GM18870 (cell line): Measurements from ENCODE around the gene RPL19.

Experiments
- ATAC-seq: cut with Tn5 transposase; IDR thresholded peaks from one replicate; pipeline ENCODE4 v1.9.1; 2021; ENCODE audit warnings: moderate library complexity; ENCODE audit not compliant: unreplicated experiment

The RPL19 gene

GRCh38 chr17:39196808-39197291 is 3.2 kb upstream of the RPL19 start:
- no peak for ATAC-seq

- ATAC-seq: no peak
Observed at GRCh38 chr17:39197380-39198185, 2.5 kb upstream of the RPL19 start, which contains the start of gene CACNB1. Gene CACNB1 (minus strand): TSS chr17:39197669. CDS start chr17:39197495, 174 bp downstream.

DNA sequence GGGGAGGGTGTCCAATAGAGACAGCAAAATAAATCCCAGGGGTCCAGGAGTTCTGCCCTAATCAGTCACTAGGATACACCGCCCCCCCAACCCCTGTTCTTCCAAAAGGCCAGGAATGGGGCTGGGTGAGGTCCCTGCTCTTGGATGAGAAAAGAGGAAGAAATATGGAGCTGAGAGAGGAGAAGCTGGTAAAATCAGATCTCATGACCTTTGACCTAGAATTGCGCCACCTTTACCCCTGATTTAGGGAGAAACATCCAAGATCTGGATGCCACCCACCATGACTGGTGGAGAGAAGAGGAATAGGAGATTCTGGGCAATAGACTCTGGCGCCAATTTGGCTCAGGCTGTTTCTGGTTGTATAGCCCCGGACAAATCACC is 1.9 kb upstream of the RPL19 start:
- ATAC-seq: no peak

GRCh38 chr17:39199820-39200069 is 338 bp upstream of the RPL19 start:
- ATAC-seq: peak; percentile 77

DNA sequence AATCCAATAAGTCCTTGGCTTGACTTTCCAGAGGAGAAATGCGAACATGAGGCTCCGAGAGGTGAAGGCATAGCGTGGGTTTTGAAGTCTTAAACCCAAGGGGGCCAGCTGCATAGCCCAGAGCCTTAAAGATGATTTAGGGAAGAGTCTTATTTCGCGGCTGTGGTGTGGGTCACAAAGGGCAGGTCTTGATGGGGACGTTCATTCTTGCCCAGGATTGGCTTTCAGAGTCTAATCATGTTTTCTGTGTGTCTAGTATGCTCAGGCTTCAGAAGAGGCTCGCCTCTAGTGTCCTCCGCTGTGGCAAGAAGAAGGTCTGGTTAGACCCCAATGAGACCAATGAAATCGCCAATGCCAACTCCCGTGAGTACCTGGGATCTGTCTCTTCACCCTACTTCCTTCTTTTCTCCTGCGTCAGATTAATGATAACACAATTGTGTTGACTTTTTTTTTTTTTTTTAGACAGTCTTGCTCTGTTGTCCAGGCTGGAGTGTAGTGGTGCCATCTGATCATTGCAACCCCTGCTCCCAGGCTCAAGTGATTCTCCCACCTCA is 951 bp downstream of the RPL19 start:
- ATAC-seq: no peak

- no peak for ATAC-seq
Observed at GRCh38 chr17:39204245-39204644, 4.2 kb downstream of the RPL19 start.

GRCh38 chr17:39205112-39205526 is 5.0 kb downstream of the RPL19 start:
- ATAC-seq: no peak

DNA sequence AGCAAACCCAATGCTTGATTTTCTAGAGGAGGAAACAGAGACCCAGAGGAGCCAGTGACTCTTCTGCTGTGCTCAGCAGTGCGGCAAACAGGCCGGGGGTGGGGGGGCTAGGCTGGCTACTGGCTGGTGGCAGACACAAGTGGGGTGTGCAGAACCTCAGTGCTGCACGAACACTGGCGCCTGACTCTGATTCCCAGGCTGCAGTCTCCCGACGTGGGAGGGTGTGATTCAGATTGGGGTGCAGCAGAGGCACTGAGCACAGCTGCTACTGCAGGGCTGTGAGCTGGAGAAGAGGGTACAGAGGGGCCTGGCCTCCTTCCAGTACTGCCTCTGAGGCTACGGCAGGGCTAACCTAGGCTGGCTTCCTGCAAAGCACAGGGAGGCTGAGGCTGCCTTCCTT is 8.1 kb downstream of the RPL19 start:
- ATAC-seq: no peak

GRCh38 chr17:39208893-39209292 is 8.8 kb downstream of the RPL19 start:
- no peak for ATAC-seq

DNA sequence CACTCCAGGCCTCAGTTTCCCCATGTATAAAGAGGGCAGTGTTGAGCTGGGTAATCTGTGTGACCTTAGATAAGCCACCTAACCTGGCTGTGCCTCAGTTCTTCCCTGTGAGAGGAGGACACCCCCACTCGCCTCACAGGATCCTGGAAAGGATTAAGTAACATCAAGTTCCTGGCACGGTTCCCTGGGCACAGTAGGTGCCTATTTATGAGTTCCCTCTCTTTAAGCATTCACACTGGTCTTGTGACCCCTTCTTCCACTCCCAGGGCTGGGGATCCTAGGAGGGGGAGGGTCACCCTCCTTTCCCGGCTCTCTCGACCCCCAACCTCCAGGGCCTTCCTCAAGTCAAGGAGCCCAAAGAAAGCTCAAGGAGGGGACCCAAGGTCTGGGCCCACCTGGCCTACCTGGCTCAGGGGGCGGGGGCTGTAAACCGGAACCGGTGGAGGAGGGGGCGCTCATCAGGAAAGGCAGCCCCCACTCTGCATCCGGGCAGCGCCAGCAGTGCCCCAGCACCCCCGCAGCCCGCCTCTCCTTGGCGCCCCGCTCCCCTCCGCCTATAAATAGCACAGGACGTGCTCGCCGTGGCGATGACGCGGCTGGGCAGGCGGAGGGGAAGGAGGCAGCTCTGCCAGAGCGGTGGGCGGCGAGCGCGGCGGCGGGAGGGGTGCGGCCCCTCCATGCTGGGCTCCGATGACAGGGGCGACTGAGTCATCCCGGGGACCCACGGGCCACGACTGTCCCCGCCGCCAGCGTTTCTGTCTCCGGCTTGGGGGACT is 9.4 kb downstream of the RPL19 start:
- ATAC-seq: no peak

DNA sequence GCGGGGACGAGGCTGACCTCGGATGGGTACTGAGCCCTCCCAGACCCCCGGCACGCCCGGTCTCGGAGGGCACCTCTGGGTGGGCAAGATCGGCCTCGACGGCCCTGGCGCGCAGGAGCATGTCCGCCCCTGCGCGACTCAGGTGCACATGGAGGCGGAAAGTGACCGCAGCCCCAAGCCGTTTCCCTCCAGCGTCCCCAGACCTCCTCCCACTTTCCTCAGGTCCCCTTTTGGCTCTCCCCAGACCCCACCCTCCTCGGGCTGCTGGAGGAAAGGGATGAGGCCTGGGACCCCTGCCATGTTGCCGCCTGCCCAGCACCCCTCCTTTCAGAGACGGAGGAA is 10.0 kb downstream of the RPL19 start:
- ATAC-seq: no peak

GRCh38 chr17:39212195-39212810 is 12.2 kb downstream of the RPL19 start:
- ATAC-seq: no peak

DNA sequence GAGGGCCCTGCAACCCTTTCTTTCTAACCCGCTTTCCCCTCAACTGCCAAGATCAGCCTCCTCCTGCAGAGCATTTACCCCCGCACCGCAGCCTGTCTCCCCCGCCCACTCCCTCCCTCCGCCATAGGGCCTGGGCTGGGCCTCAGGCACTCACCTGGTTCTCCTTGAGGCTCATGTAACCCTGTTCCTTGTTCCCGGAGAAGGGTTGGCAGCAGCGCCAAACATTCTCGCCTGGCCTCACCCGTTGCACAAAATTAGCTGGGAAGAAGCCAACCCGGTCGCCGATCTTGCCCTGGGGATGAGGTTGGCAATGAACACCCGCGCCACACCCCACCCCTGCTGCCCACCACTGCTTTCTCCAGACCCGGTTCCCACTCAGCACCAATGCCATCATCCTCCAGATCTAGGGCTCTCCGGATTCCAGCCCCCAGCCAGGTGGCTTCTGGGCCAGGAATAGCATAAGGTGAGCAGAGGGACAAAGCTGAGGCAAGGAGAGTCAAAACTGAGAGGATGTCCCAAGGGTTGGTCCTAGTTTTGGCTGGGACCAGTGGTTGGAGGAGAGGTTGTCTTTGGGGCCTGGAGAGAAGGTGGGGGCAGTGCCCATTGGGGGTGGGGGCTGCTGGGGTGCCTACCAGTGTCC is 12.9 kb downstream of the RPL19 start:
- ATAC-seq: no peak

- ATAC-seq: no peak
Observed at GRCh38 chr17:39213852-39214251, 13.8 kb downstream of the RPL19 start.

DNA sequence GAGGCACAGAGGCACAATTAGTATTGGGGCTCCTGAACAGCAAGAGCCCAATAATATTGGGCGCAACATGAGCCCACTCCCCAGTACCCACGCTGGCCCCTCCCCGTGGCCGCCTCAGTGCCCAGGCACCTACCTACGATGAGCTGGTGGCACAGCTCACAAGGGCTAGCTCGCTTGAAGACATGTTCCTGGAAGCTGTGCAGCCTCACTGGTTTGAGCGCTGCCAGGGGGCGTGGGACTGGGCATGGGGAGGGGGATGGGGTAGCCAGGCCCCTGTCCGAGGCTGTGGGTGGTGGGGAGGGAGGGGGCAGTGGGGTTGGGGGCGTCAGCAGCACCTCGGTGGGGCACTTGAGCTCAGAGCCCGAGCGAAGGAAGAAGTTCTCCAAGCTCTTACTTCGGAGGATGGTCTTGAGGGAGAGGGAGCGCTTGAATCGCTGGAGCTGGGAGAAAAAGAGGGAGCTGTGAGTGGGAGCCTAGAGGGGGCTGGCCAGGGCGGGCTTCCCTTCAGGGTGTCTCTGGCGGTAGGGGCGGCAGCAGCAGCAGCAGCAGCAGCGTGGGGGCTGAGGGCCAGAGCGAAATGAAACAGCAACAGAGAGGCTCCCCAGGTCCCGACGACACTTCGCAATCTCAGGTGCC is 17.8 kb downstream of the RPL19 start:
- ATAC-seq: no peak

DNA sequence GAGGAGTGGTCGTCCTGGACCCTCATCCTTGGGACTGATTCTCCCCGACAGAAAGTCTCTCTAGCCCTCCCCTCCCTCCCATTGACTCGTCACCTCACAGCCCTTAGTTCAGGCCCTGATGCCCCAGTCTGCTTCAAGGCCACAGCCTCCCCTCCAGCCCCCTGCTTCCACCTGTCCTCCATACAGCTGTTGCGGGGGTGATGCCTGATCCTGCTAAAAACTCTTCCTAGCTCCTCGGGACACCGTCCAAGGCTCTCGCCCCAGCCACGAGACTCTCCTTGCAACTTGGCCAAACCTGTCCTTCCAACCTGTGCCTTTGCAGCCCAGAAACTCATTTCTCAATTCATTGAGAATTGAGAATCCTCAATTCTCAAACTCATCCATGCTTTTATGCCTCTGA is 18.8 kb downstream of the RPL19 start:
- no peak for ATAC-seq

GRCh38 chr17:39219647-39220154 is 19.6 kb downstream of the RPL19 start:
- no peak for ATAC-seq

DNA sequence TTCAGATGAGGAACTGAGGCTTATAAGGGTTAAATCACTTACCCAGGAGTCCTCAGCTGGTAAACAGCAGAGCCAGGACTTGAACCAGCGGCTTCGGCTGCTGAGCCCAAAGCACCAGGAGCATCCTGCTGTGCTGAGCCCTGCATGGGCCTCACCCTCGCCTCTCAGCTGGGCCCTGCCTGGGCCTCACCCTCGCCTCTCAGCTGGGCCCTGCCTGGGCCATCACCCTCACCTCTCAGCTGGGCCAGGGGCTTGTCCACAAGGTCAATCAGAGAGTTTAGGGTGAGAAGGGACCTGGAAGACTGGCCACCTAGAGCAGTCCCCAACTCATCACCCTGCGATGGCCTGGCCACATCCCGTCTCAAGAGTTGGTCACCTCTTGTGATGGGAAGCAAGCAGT is 21.5 kb downstream of the RPL19 start:
- no peak for ATAC-seq

DNA sequence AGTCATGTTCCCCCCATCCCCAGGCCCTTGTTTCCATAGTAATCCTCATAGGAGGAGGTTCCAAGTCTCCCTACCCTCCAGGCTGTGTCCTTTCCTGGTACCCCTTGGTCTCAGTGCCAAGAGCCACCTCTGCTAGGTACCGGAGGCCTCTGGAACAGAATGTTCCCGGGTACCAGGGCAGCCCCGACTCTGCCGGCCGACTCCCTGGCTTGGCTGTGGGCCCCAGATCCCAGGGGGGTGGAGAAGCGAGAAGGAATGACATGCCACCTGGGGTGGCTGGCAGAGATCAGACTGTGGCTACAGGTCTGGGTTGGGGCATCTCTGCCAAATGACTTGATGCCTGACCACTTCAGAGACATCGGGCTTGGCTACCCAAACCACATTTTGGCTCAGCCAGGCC is 22.1 kb downstream of the RPL19 start:
- no peak for ATAC-seq
